Measurements from ENCODE around the gene C1QTNF12. TPM values are rescaled to one million over a fixed set of nuclear protein-coding genes. Genes with fewer than 3 reads are reported as not detected.

The C1QTNF12 gene
- polyA plus RNA-seq, 1 of the 3 experiments (the other 2 are of a cell fraction): 0.59 TPM

- ChIA-PET POLR2A (interaction anchor here (1.0 kb wide), 2 partner anchors 8 to 168 kb away, joined by 3 to 4 read pairs; no protein-coding TSS in a partner anchor), CTCF (interaction anchor here (0.6 to 7.3 kb wide), 19 partner anchors 8 to 309 kb away, joined by 3 to 131 read pairs (median 3); partner anchors contain the start of gene UBE2J2)
- H3K27me3 ChIP-seq (ENCODE audit: insufficient read depth): no peaks in the 10 kb centered on the region
- no peak overlapping the region for H3K9ac ChIP-seq
- peak; percentile 89 for DNase-seq
- H3K9me3 ChIP-seq: no peaks in the 10 kb centered on the region
- no peaks in the 10 kb centered on the region for H3F3A ChIP-seq (replicated peaks; ENCODE audit: insufficient read depth)
- H3K36me3 ChIP-seq (replicated peaks in 1 of 2; ENCODE audit: control insufficient read depth in 1 of 2, insufficient read depth in 2 of 2, low read length in 1 of 2): peaks cover 0 to 12% of the 10 kb centered on the region in 2 experiments
- H3K4me1 ChIP-seq (ENCODE audit: control insufficient read depth in 1 of 2, insufficient read depth in 2 of 2, low read depth in 1 of 2, low read length in 1 of 2): peaks cover 0 to 6% of the 10 kb centered on the region in 2 experiments; a peak in 1 of 4 replicates
- peak; percentile 43 for TF ChIP-seq RAD21 (IDR thresholded peaks at IDR 0.05; ENCODE audit: low read length)
- TF ChIP-seq RXRA (IDR thresholded peaks at IDR 0.05; ENCODE audit: borderline replicate concordance, low read depth): no peak
- TF ChIP-seq, protein P1, sequence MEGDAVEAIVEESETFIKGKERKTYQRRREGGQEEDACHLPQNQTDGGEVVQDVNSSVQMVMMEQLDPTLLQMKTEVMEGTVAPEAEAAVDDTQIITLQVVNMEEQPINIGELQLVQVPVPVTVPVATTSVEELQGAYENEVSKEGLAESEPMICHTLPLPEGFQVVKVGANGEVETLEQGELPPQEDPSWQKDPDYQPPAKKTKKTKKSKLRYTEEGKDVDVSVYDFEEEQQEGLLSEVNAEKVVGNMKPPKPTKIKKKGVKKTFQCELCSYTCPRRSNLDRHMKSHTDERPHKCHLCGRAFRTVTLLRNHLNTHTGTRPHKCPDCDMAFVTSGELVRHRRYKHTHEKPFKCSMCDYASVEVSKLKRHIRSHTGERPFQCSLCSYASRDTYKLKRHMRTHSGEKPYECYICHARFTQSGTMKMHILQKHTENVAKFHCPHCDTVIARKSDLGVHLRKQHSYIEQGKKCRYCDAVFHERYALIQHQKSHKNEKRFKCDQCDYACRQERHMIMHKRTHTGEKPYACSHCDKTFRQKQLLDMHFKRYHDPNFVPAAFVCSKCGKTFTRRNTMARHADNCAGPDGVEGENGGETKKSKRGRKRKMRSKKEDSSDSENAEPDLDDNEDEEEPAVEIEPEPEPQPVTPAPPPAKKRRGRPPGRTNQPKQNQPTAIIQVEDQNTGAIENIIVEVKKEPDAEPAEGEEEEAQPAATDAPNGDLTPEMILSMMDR (IDR thresholded peaks at IDR 0.05): peak; percentile 41
- no peak for TF ChIP-seq TEAD4 (IDR thresholded peaks at IDR 0.05; ENCODE audit: borderline replicate concordance, insufficient read depth)
- TF ChIP-seq MAX (IDR thresholded peaks at IDR 0.05; ENCODE audit: low read depth): no peak
- TF ChIP-seq NRF1 (IDR thresholded peaks at IDR 0.05; ENCODE audit: low read depth, low read length): no peak
- peak; percentile 46; the same call in 1 of the 2 replicates for TF ChIP-seq SMC3 (IDR thresholded peaks at IDR 0.05; ENCODE audit: low read depth, low read length)
- TF ChIP-seq, protein P2, sequence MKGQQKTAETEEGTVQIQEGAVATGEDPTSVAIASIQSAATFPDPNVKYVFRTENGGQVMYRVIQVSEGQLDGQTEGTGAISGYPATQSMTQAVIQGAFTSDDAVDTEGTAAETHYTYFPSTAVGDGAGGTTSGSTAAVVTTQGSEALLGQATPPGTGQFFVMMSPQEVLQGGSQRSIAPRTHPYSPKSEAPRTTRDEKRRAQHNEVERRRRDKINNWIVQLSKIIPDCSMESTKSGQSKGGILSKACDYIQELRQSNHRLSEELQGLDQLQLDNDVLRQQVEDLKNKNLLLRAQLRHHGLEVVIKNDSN (IDR thresholded peaks at IDR 0.05; ENCODE audit: borderline replicate concordance, low read depth): no peak
- no peak for TF ChIP-seq RFX5 (IDR thresholded peaks at IDR 0.05; ENCODE audit: low read length)
- H3K27ac ChIP-seq (ENCODE audit: low read depth in 2 of 2, low read length in 1 of 2): no peak overlapping the region
- no peak overlapping the region for H3K4me3 ChIP-seq (ENCODE audit: low read depth in 2 of 2, low read length in 1 of 2)
- H3K4me2 ChIP-seq: no peak overlapping the region
- no peaks in the 10 kb centered on the region for H3K79me2 ChIP-seq (ENCODE audit: insufficient read depth)
- no peaks in the 10 kb centered on the region for H4K20me1 ChIP-seq (ENCODE audit: insufficient read depth)
- H3K9me2 ChIP-seq: no peaks in the 10 kb centered on the region
- H2AFZ ChIP-seq (ENCODE audit: low read depth): no peak overlapping the region
- 92% methylated on average over 6 of the region's 15 CpGs for WGBS (ENCODE audit: low lambda C conversion rate)
Measured at GRCh38 chr1:1290238-1290731, 43.8 kb upstream of the C1QTNF12 start.

DNA sequence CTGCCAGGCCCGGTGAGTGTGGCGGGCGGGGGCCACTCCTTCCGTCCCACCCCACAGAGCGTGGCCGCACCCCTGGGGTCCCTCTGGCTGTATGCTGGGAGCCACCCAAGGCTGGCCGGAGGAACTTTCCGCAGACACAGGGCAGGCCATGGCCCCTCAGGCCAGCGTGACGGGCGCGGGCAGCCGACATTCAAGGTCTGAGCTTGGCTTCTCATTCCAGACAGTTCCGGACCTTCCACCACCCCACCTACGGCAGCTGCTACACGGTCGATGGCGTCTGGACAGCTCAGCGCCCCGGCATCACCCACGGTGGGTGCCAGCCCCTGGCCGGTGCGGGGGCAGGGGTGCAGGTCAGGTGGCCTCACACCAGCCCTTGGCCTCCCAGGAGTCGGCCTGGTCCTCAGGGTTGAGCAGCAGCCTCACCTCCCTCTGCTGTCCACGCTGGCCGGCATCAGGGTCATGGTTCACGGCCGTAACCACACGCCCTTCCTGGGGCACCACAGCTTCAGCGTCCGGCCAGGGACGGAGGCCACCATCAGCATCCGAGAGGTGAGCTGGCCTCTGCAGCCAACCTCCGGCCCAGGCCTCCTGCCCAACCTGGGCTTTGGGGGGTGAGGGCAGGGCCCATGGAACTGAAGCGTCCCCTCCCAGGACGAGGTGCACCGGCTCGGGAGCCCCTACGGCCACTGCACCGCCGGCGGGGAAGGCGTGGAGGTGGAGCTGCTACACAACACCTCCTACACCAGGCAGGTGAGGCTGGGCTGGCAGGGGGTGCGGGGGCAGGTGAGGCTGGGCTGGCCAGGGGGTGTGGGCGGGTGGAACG is 41.0 kb upstream of the C1QTNF12 start:
- H3K36me3 ChIP-seq (replicated peaks in 1 of 2; ENCODE audit: control insufficient read depth in 1 of 2, insufficient read depth in 2 of 2, low read length in 1 of 2): no peaks in the 10 kb centered on the region
- 60% methylated on average over 3 of the region's 46 CpGs for WGBS (ENCODE audit: low lambda C conversion rate)
- H3K4me2 ChIP-seq: no peak overlapping the region
- no peaks in the 10 kb centered on the region for H3F3A ChIP-seq (replicated peaks; ENCODE audit: insufficient read depth)
- H3K9me2 ChIP-seq: no peaks in the 10 kb centered on the region
- no peak overlapping the region for H3K9ac ChIP-seq
- DNase-seq: no peak
- H4K20me1 ChIP-seq (ENCODE audit: insufficient read depth): no peaks in the 10 kb centered on the region
- POLR2A ChIA-PET: interaction anchor here (1.0 kb wide), 1 partner anchor 14 kb away, joined by 3 read pairs; the partner anchor contains the start of gene UBE2J2
- CTCF ChIA-PET: interaction anchor here (0.6 to 2.2 kb wide), 6 partner anchors 12 to 303 kb away, joined by 3 to 6 read pairs (median 4); no protein-coding TSS in a partner anchor
- no peaks in the 10 kb centered on the region for H3K9me3 ChIP-seq
- no peaks in the 10 kb centered on the region for H3K27me3 ChIP-seq (ENCODE audit: insufficient read depth)
- H3K27ac ChIP-seq (ENCODE audit: low read depth in 2 of 2, low read length in 1 of 2): no peak overlapping the region
- no peak overlapping the region for H3K4me3 ChIP-seq (ENCODE audit: low read depth in 2 of 2, low read length in 1 of 2)
- H3K79me2 ChIP-seq (ENCODE audit: insufficient read depth): no peaks in the 10 kb centered on the region
- peaks cover 0 to 6% of the 10 kb centered on the region in 2 experiments; a peak in 1 of 4 replicates for H3K4me1 ChIP-seq (ENCODE audit: control insufficient read depth in 1 of 2, insufficient read depth in 2 of 2, low read depth in 1 of 2, low read length in 1 of 2)
- no peak overlapping the region for H2AFZ ChIP-seq (ENCODE audit: low read depth)
- TF ChIP-seq MAX (IDR thresholded peaks at IDR 0.05; ENCODE audit: low read depth) (no peak), REST (IDR thresholded peaks at IDR 0.05; ENCODE audit: low read depth, low read length) (no peak), FOXJ3 (CRISPR knock-in tag; IDR thresholded peaks at IDR 0.05) (no peak), TAF1 (IDR thresholded peaks at IDR 0.05; ENCODE audit: borderline replicate concordance, low read depth, low read length) (no peak), RFX5 (IDR thresholded peaks at IDR 0.05; ENCODE audit: low read length) (no peak), MEF2A (IDR thresholded peaks at IDR 0.05; ENCODE audit: borderline replicate concordance, low read depth) (no peak), TEAD4 (IDR thresholded peaks at IDR 0.05; ENCODE audit: borderline replicate concordance, insufficient read depth) (no peak), FOSL2 (IDR thresholded peaks at IDR 0.05; ENCODE audit: borderline replicate concordance, low read depth) (no peak)
- TF ChIP-seq, protein P2 (IDR thresholded peaks at IDR 0.05; ENCODE audit: borderline replicate concordance, low read depth): no peak

All from SK-N-SH (cell line).